Keratinocyte (primary cell): ENCODE data around the gene DZIP1L.

Experiments
- CTCF ChIP-seq, 3 experiments: IDR thresholded peaks in 1 of 3; conservative IDR thresholded peaks in 1 of 3; optimal IDR thresholded peaks in 1 of 3; 2 replicates in 2 of 3; 3 replicates in 1 of 3; pipeline versions ENCODE3 to v1.5.1; 2011; ENCODE audit warnings: low read length in 3 of 3, mild to moderate bottlenecking in 3 of 3, moderate library complexity in 2 of 3, control low read depth in 1 of 3, inconsistent platforms in 1 of 3; ENCODE audit not compliant: insufficient read depth in 2 of 3; ENCODE audit errors: extremely low read depth in 1 of 3
- EZH2 ChIP-seq: IDR thresholded peaks from one replicate; pipeline ENCODE4 v1.6.1; 2012; ENCODE audit warnings: inconsistent platforms, mild to moderate bottlenecking, low read length, moderate library complexity

DNA sequence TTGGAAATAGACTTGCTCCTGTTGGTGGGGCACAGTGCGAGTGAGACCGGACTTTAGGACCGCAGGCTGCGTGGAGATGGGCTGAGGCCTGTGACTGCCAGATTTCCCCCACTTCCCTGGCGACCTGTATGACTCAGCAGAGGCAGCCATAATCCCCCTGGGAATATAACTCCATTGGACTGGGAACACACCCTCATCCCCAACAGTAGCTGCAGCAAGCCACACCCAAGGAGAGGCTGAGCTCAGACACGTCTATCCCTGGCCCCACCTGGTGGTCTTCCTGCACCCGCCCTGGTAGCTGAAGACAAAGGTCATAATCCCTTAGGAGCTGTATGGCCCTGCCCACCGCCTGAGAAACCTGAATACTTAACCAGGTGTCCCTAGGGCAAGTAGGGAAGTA, 42.6 kb downstream of the DZIP1L start:
- no peak for TF ChIP-seq CTCF (optimal IDR thresholded peaks at IDR 0.05 in 1 of 3, IDR thresholded peaks at IDR 0.05 in 1 of 3, conservative IDR thresholded peaks at IDR 0.05 in 1 of 3; ENCODE audit: extremely low read depth in 1 of 3, insufficient read depth in 2 of 3, low read length in 3 of 3)
- no peak for TF ChIP-seq EZH2
